GM23248 (cell line): ENCODE data around the gene NEGR1. TPM values are rescaled to one million over a fixed set of nuclear protein-coding genes. Genes with fewer than 3 reads are reported as not detected.

Experiments
- DNase-seq: peaks from one replicate; pipeline ENCODE4 v3.0.0-alpha.2; 2015
- H2AFZ ChIP-seq: fragments of 200-600 bp; sonication (generic); 2 replicates; pipeline ENCODE4 v1.6.1; 2016; ENCODE audit warnings: antibody characterized with exemption
- H3F3A ChIP-seq: fragments of 200-600 bp; sonication (generic); 2 replicates; pipeline ENCODE4 v1.6.1; 2016; ENCODE audit warnings: mild to moderate bottlenecking, antibody characterized with exemption, mixed run types; ENCODE audit not compliant: insufficient read depth
- H3K27ac ChIP-seq: fragments of 200-600 bp; sonication (generic); 2 replicates; pipeline ENCODE4 v1.5.1; 2016; ENCODE audit warnings: mild to moderate bottlenecking
- H3K27me3 ChIP-seq: fragments of 200-600 bp; sonication (generic); replicated peaks from 2 replicates; pipeline ENCODE4 v1.6.1; 2016; ENCODE audit warnings: mild to moderate bottlenecking; ENCODE audit not compliant: insufficient read depth
- H3K36me3 ChIP-seq: fragments of 200-600 bp; sonication (generic); 2 replicates; pipeline ENCODE4 v1.6.1; 2016; ENCODE audit warnings: low read depth, mild to moderate bottlenecking
- H3K4me1 ChIP-seq: fragments of 200-600 bp; sonication (generic); 2 replicates; pipeline ENCODE4 v1.6.1; 2016; ENCODE audit warnings: mild to moderate bottlenecking; ENCODE audit not compliant: insufficient read depth
- H3K4me2 ChIP-seq: fragments of 200-600 bp; sonication (generic); one replicate; pipeline ENCODE4 v1.6.1; 2016; ENCODE audit warnings: mild to moderate bottlenecking; ENCODE audit not compliant: unreplicated experiment
- H3K4me3 ChIP-seq: fragments of 200-600 bp; sonication (generic); 2 replicates; pipeline ENCODE4 v1.5.1; 2016; ENCODE audit warnings: mild to moderate bottlenecking
- H3K79me2 ChIP-seq: fragments of 200-600 bp; sonication (generic); 2 replicates; pipeline ENCODE4 v1.6.1; 2016; ENCODE audit warnings: mild to moderate bottlenecking; ENCODE audit not compliant: insufficient read depth
- H3K9ac ChIP-seq: fragments of 200-600 bp; sonication (generic); 2 replicates; pipeline ENCODE4 v1.6.1; 2016; ENCODE audit warnings: mild to moderate bottlenecking
- H3K9me2 ChIP-seq: fragments of 200-600 bp; sonication (generic); 2 replicates; pipeline ENCODE4 v1.6.1; 2016; ENCODE audit warnings: mixed run types, mild to moderate bottlenecking, moderate library complexity; ENCODE audit not compliant: insufficient read depth
- H3K9me3 ChIP-seq: fragments of 200-600 bp; sonication (generic); one replicate; pipeline ENCODE4 v1.6.1; 2017; ENCODE audit warnings: low read depth
- H4K20me1 ChIP-seq: fragments of 200-600 bp; sonication (generic); 2 replicates; pipeline ENCODE4 v1.6.0; 2016; ENCODE audit not compliant: insufficient read depth
- EZH2 ChIP-seq: fragments of 200-600 bp; sonication (generic); IDR thresholded peaks from 2 replicates; pipeline ENCODE4 v1.6.1; 2018; ENCODE audit warnings: antibody characterized with exemption, mild to moderate bottlenecking; ENCODE audit not compliant: insufficient read depth, poor library complexity, severe bottlenecking
- EZH2phosphoT487 ChIP-seq: fragments of 200-600 bp; sonication (generic); IDR thresholded peaks from 2 replicates; pipeline ENCODE4 v1.6.1; 2018; ENCODE audit warnings: antibody characterized with exemption, moderate library complexity, mild to moderate bottlenecking, low read depth; ENCODE audit not compliant: insufficient read depth
- WGBS, 2 experiments: methylation state at CpG; one replicate each; pipeline ENCODE4 v1.1.6; 2015 to 2017; ENCODE audit warnings: low lambda C conversion rate in 2 of 2, low coverage in 1 of 2; ENCODE audit errors: missing lambda C conversion rate in 2 of 2; 5-methylcytosine and 5-hydroxymethylcytosine counted together
- in situ Hi-C: fragments of 300-500 bp; cut with MboI; formaldehyde crosslinking; loops from 2 replicates; pipeline ENCODE4 v1.15.0; 2020
- polyA plus RNA-seq: library from polyadenylated mRNA; unstranded; fragments of >200 nt; fragmentation: Nextera tagmentation; extraction: Ambion mirVana; gene quantifications from 2 replicates; pipeline ENCODE4 v1.2.1, GENCODE V29; 2016
- total RNA-seq: library from RNA; depleted of rRNA; stranded (reverse); fragments of >200 nt; shearing (Covaris generic); gene quantifications from 2 replicates; pipeline ENCODE4 v1.2.3, GENCODE V29; 2014

NEGR1 gene
- total and polyA plus RNA-seq, 2 experiments from 2014 or later, result 14.3 to 15.7 TPM

GRCh38 chr1:72063364-72064044 is 218.8 kb downstream of the NEGR1 start:
- no peak overlapping the region for H2AFZ ChIP-seq

GRCh38 chr1:72062584-72062983 is 219.8 kb downstream of the NEGR1 start:
- peak; percentile 19 for DNase-seq

More at GRCh38 chr1:72063364-72064044, 218.8 kb downstream of the NEGR1 start:
- Histone ChIP-seq H4K20me1 (no peaks in the 10 kb centered on the region), H3F3A (no peaks in the 10 kb centered on the region), H3K9me3 (no peaks in the 10 kb centered on the region), H3K79me2 (no peaks in the 10 kb centered on the region), H3K9ac (no peak overlapping the region), H3K9me2 (no peaks in the 10 kb centered on the region), H3K36me3 (no peaks in the 10 kb centered on the region), H3K4me3 (no peak overlapping the region), H3K4me2 (no peak overlapping the region), H3K27me3 (no peaks in the 10 kb centered on the region), H3K27ac (no peak overlapping the region), H3K4me1 (no peaks in the 10 kb centered on the region)
- peak; percentile 4 for DNase-seq
- in situ Hi-C loops, result no loop called here
- TF ChIP-seq EZH2phosphoT487, result no peak
- no peak for TF ChIP-seq EZH2
- WGBS, 2 experiments, result 89 to 91% methylated on average over 7 of the region's 7 CpGs

GRCh38 chr1:72060466-72061245 is 221.7 kb downstream of the NEGR1 start:
- Histone ChIP-seq H3K4me2 (no peak overlapping the region), H3K4me1 (no peaks in the 10 kb centered on the region), H3K79me2 (no peaks in the 10 kb centered on the region), H2AFZ (no peak overlapping the region), H3K9ac (no peak overlapping the region), H3K27me3 (no peaks in the 10 kb centered on the region), H3K9me2 (no peaks in the 10 kb centered on the region), H3K27ac (no peak overlapping the region), H3K4me3 (no peak overlapping the region), H3F3A (no peaks in the 10 kb centered on the region), H3K36me3 (no peaks in the 10 kb centered on the region), H3K9me3 (no peaks in the 10 kb centered on the region), H4K20me1 (no peaks in the 10 kb centered on the region)
- in situ Hi-C loops, result no loop called here
- no peak for TF ChIP-seq EZH2
- no peak for TF ChIP-seq EZH2phosphoT487
- 84 to 88% methylated on average over 3 of the region's 3 CpGs for WGBS, 2 experiments
- no peak for DNase-seq

More at GRCh38 chr1:72062584-72062983, 219.8 kb downstream of the NEGR1 start:
- no peak overlapping the region for H3K9ac ChIP-seq
- no peak for TF ChIP-seq EZH2
- TF ChIP-seq EZH2phosphoT487, result no peak
- H3K4me2 ChIP-seq, result no peak overlapping the region
- in situ Hi-C loops, result no loop called here
- no peaks in the 10 kb centered on the region for H3K4me1 ChIP-seq
- no peaks in the 10 kb centered on the region for H3K36me3 ChIP-seq
- H3K27me3 ChIP-seq, result no peaks in the 10 kb centered on the region
- no peaks in the 10 kb centered on the region for H3K9me2 ChIP-seq
- H4K20me1 ChIP-seq, result no peaks in the 10 kb centered on the region
- no peak overlapping the region for H3K4me3 ChIP-seq
- no peaks in the 10 kb centered on the region for H3K79me2 ChIP-seq
- no peak overlapping the region for H3K27ac ChIP-seq
- H3F3A ChIP-seq, result no peaks in the 10 kb centered on the region
- H3K9me3 ChIP-seq, result no peaks in the 10 kb centered on the region
- H2AFZ ChIP-seq, result no peak overlapping the region

GRCh38 chr1:72056516-72056915 is 225.8 kb downstream of the NEGR1 start:
- no peak for DNase-seq
- H3K9me2 ChIP-seq, result no peaks in the 10 kb centered on the region
- in situ Hi-C loops, result no loop called here
- no peak overlapping the region for H3K4me3 ChIP-seq
- no peaks in the 10 kb centered on the region for H3K27me3 ChIP-seq
- H3K79me2 ChIP-seq, result no peaks in the 10 kb centered on the region
- H3K36me3 ChIP-seq, result no peaks in the 10 kb centered on the region
- WGBS, 2 experiments, result 89 to 93% methylated on average over 2 of the region's 2 CpGs
- no peaks in the 10 kb centered on the region for H3F3A ChIP-seq
- no peak overlapping the region for H3K4me2 ChIP-seq
- H2AFZ ChIP-seq, result no peak overlapping the region
- H4K20me1 ChIP-seq, result no peaks in the 10 kb centered on the region
- H3K27ac ChIP-seq, result no peak overlapping the region
- H3K9ac ChIP-seq, result no peak overlapping the region
- no peak for TF ChIP-seq EZH2
- no peak for TF ChIP-seq EZH2phosphoT487
- no peaks in the 10 kb centered on the region for H3K4me1 ChIP-seq
- no peaks in the 10 kb centered on the region for H3K9me3 ChIP-seq
